HG02623 (cell line): ENCODE data around the gene MLLT3.

Experiments used
- ATAC-seq: cut with Tn5 transposase; IDR thresholded peaks from one replicate; pipeline ENCODE4 v1.9.1; 2021; ENCODE audit warnings: moderate library complexity; ENCODE audit not compliant: unreplicated experiment

MLLT3 gene

DNA sequence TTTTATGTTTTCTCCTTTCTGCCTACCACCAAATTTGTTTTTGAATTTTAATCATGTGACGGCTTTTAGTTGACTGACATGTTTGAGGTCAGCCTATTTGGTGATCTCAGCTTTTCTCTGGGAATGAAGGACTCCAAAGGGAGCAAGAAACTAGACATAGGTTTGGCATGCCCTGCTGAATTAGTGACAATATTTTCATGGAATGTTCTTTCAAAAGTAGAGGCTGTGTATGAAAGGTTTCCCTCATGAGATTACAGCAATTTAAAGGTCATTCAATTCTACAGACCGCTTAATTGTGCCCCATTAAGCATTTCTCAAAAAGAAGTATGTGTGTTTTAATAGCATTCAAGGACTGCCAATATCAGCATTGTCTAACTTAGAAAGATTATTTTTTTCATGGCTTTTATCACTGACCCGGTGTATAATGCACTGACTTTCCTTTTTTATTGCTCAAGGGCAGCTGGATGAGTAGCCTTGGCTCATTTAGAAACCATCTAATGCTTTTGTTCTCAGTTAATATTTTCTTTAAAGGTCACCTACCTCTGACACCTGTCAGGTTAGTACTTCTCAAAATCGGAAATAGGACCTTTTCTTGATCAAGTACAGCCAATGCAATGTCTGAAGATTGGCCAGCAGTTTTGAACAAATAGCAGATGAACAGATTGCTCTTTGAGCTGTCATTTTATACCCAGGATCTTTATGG is 8.1 kb upstream of the MLLT3 start:
- no peak for ATAC-seq

DNA sequence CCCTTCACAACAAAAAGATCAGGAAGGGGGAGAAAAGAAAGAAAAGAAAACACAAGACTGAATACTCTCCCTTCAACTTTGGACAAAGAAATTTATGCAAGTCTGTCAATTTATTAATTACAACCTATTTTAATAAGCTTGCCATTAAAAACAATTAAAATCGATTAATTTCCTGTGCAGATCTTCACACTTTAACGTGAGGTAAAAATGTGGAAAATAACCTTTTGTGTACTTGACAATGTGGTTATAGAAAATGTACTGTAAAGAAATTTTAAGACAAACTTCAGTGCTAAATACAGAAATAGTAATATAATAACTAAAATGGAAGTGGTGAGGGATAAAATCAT is 2.7 kb upstream of the MLLT3 start:
- no peak for ATAC-seq

DNA sequence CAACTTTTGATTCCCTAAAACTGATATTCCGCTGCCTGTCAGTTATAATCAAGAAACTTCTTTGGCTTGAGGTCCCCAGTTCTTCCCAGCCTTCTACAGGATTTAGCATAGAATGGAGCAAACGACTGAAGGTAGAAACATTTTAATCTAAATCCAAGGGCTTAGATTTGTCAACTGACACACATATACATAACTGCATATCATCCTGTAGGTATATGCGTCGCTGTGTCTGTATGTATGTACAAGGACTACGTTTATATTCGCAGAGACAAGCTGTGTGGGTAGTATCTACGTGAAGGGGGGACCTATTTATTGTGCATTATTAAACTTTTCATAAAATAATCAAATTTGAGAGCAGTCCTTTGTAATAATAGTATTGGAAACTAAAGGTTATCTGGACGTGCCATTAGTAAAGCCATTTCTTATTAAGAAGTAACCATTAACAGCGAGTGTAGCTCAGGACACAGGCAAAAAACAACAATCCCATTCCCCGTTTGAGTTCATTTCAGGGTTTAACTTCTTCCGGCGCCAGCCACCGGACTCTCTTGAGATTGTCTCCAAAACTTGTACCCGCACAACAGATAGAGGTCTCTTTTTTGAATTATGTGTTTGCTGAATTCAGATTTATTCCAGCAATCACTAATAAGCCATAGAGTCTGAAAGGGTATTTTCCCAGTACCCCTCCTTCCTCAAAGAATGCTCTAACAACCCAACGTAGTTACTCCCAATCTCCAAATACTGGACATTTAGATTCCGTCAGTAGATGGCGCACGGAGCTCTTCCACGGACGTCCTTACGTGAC is 2.1 kb upstream of the MLLT3 start:
- ATAC-seq, result peak; percentile 21

DNA sequence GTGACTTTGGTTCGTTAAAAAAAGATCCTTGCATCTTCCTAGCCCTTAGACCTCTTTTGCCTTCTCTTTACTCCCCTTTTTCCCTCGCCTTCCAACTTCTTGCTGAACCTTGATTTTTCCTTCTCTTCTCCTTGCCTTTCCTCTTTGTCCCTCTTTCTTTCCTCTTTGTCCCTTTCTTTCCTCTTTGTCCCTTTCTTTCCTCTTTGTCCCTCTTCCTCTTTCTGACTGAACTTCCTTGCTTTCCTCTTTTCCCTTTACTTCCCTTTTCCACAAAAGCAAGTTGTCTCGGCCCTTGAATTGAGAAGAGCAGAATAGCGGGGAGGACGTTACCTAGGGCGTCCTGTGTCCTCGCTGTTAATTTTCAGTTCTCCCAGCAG is 1.4 kb upstream of the MLLT3 start:
- ATAC-seq, result no peak

DNA sequence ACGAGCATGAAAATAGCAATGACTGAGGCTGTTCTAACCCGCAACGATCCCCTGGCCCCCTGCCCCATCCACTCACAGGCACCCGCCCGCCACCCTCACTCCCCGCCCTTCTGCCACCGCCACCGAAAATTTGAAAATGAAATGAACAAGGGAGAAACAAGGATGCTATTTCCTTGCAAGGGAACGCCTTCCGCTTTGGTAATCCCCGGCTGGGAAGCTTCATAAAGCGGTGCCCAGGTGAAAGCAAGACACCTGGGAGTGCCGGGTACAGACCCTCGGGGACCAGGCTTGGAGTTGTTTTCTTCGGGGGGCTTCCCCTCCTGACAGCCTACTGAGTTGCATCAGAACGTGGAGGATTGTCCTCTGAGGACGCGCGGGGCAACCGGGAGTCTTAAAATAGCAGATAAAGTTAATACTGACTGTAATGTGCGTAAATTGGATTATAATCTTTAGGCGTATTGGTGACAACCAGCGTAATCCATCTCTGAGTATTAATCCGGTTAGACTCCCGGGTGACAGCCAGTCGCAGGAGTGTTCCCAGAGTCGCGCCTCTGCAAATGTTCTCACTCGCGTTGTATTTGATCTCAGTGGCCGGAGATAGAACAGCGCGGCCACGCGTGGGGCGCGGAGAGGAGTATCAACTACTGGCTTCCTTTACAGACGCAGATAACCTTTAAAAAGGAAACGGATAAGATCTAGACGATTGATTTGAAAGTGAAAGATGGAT is 885 bp upstream of the MLLT3 start:
- no peak for ATAC-seq

DNA sequence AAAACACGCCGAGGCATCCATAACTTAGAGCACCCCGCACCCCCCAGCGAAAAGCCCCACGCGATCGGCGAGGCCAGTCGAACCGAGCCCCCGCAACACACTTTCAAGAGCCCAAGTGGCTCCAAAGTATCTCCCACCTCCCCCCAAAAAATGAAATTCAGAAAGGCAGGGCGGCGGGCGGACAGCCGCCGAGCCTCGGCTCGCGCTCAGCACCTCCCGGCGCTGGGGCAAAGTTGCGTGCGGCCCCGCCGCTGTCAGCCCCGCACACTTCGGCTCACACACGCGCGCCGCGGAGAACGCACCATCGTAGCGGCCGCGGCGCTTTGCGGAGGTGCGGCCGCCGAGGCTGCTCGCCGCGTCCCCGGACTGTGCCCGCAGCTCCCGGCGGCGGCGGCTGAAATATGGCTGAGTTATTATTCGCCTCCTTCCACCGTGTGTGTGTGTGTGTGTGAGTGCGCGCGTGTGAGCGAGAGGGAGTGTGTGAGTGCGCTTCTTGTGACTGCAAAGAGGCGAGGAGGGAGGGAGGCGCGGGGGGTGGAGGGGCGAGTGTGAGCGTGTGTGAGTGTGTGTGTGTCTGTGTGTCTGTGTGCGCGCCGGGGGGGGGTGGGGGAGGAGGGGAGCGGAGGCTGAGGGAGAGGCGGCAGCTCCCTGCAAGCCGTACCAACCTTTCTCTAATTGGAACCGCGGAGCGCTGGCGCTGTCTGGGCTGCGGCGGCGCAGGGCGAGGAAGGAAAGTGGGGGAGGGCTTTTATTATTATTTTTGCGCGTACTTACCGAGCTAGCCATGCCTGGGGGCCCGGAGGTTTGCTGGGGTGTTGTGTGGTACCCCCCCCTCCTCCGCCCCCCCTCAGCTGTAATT is 599 bp downstream of the MLLT3 start:
- ATAC-seq, result no peak

DNA sequence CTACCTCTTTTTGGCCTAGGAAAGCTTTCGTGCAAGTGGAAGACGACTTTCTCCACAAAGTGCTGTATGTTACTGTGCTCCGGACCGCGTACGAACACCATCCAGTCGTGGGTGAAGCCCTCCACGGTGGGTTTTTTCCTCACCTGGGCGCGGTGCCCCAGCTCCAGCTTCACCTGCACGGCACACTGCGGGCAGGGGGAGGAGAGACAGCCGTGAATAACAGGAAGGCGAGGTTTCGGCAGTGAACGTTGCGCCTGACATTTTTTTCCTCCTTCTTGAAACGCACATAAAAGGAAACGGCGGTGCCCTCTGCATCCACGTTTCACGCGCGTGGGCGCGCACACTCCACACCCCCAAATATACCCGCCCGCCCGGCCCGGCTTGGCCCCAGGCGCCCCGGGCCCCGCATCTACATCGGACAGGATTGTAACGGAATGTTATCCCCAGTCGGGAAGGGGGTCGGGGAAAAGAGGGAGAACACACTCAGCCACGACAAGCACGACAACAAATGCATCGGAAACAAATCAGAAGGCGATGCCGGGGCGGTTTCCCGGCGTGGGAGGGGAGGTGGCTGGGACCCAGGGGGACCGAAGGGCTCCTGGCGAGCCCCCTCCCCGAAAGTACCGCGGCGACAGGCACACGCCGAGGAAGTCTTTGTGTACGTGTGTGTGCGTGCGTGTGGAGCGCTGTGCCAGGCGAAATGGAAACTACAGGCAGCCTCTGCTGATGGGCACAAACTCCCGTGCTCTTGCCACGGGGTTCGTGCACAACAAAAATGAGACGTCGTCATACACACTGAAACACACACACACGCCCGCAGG is 1.4 kb downstream of the MLLT3 start:
- no peak for ATAC-seq

DNA sequence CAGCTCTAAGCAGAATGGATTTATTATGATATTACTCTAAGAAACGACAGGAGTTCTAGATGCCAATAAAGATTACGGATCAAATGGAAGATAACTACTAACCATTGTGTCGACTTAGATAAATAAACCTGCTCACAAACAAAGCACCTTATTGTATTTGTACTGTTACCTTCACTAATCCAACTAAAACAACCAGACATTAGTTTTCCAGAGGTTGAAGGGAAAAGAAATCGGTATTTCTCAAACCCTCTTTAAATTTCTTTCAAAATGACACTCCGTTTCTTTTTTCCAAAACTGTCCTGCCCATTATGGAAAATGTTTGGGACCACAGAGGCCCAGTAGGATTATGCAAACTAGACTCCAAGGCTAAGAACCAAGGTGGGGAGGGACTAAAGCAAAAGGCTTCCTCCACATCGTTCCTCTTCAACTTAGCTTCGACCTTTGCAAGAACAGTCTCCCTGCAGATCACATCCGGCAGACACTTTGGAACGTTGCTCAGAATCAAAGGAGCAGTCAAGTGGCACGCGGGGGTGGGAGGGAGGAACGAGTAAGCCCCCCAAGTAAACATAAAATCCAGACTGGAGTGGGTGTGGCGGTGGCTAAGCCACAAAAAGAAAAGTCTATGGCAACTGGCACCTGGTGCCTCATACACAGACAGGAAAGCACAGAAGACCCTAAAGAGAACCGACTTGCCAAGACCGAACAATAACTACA is 2.7 kb downstream of the MLLT3 start:
- ATAC-seq, result no peak

DNA sequence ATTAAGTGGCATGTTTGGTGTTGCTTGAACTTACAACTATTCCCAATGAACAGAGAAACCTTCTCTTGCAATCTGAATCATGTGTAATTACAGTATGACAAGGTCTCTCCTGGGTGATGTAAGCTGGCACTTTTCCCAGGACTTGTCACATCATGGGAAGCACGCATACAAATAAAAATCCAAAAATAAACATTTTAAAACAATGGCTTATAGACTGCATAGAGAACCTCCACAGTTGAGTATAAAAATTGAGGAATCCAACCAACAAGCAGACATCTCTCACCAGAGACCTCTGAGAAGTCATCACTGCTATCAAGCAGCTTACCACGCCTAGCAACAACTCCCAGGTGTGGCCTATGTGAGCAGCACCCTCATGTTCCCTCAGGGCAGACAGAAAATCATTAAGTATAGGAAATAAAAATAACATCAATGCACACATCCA is 3.9 kb downstream of the MLLT3 start:
- no peak for ATAC-seq

DNA sequence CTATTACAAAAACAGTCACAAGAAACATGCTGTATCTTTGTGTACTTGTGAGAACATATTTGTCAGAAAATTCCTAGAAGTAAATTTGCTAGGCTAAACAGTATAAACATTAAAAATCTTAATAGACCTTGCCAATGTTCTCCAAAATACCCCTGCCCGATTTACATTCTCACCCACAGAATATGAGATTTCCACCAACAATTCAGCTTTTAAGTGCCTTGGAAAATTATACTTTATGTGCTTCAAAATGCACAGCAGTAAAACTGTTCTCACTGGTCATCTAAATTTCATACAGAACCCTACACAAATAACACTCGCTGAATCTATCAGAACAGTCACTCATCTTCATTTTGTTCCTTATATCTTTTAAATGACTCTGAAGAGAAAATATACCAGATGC is 5.5 kb downstream of the MLLT3 start:
- no peak for ATAC-seq

DNA sequence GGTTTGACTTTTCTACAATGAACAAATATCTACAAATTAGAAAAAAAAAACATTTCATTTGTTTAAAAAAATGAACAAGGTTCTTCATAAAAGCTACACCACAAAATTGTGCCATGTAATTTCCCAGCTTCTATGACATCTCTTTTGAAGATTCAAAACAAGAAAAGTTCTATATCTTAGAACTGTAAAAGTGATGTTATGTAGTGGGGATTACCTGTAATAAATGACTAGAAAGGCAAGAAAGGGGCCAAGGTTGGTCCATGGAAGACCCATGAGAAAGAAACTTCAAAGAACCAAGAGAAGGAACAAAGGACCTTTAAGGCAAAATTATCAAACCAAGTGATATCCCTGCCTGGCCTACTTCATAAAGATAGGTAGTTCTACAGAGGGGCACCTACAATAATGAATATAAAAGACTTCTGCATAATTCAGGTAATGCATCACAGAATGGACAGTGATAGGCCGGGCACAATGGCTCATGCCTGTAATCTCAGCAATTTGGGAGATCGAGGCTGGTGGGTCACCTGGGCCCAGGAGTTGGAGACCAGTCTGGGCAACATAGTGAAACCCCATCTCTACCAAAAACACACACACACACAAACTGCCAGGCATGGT is 7.6 kb downstream of the MLLT3 start:
- ATAC-seq, result no peak

DNA sequence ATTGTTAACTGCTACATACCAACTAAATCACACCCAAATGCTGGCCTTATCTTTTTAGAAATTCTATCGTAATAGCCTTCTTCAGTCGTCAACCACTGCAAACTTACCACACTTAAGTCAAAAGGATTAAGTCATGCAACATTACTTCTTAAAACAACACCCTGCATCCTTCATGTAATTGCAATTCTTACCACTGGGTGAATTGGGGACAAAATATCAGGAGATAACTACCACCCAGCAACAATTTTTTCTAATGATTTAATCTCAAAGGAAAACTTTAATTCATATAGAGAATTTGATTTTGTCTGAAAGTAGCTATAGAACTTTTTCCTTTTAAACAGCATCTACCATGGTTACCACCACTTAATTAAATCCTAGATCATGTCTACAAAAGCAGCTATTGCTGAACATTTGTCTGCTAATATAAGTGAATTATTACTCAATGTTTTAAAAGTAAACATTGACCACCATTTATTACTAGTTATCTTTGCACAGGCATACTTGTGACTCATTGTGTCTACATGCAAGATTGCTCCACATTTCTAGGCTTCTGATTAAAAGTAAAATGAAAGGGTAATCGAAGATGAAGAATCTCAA is 10.5 kb downstream of the MLLT3 start:
- no peak for ATAC-seq

DNA sequence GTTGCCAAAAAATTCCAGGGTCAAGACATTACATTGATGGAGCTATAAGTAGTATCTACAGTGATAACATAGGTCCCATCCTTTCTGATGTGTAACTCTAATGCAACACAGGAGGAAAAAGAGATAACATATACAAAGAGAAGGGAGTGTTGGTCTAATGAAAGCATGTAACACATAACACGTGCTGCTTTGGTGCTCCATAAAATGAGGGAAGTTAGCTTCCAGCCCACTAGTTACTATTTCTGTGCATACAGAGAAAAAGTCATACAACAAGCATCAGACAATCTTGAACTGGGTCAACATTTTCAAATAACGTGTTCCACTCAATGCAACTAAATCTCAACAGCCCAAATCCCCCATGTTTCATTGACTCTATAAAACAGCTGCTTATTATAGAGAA is 11.7 kb downstream of the MLLT3 start:
- no peak for ATAC-seq

DNA sequence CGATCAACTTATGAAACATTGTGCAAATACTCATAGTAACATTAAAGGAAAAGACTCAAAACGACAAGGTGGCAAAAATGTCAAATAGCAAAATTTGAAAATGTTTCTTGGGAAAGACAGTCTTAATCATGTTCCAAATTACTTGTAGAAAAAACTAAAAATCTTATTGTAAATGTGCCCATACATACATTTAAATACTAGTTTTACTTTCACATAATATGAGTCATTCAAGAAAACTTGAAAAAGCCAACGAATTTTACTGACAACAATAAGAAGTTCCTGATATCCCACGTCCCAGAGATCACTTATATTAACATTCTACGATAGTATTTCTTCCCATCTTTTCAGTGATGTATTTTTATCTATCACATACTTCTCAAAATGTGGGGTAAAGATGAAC is 13.7 kb downstream of the MLLT3 start:
- no peak for ATAC-seq

DNA sequence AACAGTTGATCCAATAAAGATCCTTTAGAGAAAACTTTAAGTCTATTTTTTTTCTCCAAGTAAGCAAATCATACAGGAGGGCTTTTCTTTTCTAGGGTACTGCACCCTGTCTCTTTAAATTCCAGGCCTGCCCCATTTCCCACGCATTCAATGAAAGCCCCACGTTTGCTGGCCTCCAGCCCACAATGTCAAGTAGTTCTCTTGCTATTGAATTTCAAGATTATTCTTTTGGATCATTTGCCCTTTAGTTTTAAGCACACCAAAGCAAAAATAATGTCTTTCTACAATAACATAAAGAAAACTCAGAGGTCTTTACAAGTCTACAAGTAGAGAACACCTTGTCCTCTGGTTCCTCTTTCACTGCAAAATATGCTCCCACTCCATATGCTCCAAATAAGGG is 15.6 kb downstream of the MLLT3 start:
- ATAC-seq, result no peak

DNA sequence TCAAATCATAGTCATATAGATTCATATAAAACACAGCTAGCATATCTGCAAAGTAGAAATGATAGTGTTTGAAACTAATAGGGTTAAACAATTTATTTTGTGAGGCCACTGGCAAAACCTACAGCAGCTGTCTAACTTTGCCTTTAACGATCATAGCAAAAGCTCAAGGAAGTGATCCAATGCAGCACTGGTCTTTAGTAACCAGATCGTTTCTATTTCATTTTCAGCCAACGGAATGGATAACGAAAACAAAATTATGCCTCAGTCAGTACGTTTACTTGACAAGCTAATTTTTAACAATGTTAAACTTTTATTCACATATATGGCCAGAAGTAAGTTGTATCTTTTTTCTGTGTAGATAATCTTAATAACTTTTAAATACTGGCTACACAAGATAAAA is 17.7 kb downstream of the MLLT3 start:
- ATAC-seq, result peak; percentile 72

DNA sequence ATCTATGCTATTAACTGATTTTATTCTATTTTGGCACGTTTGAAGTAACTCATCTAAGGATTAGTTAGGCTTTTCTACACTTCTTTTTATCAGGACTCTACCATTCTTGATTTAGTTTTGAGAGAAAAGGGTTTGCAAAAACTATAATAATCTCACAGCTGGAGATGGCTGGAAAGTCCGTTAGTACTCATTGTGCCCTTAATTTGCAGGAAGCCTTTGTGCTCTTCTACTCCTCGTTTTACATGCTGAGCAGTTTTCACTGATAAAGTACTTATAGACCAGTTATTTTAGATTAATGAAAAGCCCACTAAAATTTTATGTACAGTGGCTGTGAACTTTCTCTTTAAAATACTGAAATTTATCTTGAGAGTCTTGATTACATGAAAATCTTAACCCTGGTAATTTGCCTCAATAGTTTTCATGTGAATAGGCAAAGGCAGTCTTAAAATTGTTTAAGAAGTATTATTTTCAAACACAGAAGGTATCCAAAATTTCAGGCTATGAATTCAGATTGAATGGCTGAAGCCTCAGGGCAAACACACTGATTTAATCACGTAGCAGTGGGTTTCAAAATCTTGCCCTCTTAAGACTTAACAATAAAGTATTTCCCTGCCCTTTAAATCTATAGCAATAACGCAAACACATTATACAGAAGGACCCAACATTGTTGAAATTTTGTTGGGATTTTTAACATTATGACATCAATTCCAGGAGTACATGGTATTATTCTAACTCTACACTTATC is 18.6 kb downstream of the MLLT3 start:
- ATAC-seq, result no peak

DNA sequence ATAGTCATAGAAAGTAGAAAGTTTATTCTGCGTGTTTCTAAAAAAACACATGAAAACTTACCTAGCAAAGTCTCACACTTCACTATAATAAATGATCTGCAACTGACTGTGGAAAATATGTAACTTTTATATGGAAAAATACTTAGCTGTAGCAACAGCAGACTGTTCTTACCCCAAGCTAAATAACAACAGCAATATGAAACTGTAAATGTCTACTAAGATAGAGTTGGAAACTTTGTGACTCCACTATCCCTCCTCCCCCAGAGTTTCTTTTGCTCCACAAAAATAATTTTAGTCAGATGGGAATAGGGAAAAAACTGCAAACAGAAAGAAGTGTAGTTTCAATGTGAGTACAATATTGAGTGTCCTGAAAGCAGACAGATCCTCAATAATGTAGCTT is 21.0 kb downstream of the MLLT3 start:
- ATAC-seq, result no peak
